Caco-2 (cell line): ENCODE data around the gene MORN1. TPM values are rescaled to one million over a fixed set of nuclear protein-coding genes. Genes with fewer than 3 reads are reported as not detected.

Experiments used
- BruUV-seq: library from RNA; stranded (reverse); fragments of 400-500 nt; replicated peaks from 2 replicates; lab custom pipeline; 2021; lab: Mats Ljungman, UMichigan
- CTCF ChIA-PET: fragments of 300-600 bp; sonication (Branson Sonifier 250); formaldehyde crosslinking; loops from one replicate; lab custom pipeline; 2022; ENCODE audit warnings: antibody characterized with exemption; lab: Charles Lee
- POLR2A ChIA-PET: fragments of 300-600 bp; sonication (Branson Sonifier 250); formaldehyde crosslinking; loops from one replicate; lab custom pipeline; 2022; ENCODE audit warnings: antibody characterized with exemption; lab: Charles Lee
- DNase-seq, 2 experiments: peaks; one replicate each; pipeline versions ENCODE4 v3.0.0 to v3.0.0-alpha.2; 2020 to 2022
- H3K27me3 ChIP-seq: replicated peaks from 2 replicates; pipeline ENCODE4 v1.6.0; 2011; ENCODE audit warnings: low read length; ENCODE audit not compliant: control insufficient read depth, insufficient read depth
- H3K36me3 ChIP-seq: 2 replicates; pipeline ENCODE4 v1.5.1; 2011; ENCODE audit warnings: low read length; ENCODE audit not compliant: control insufficient read depth, insufficient read depth
- H3K4me1 ChIP-seq: fragments of 250-450 bp; sonication (Bioruptor Pico); 2 replicates; pipeline ENCODE4 v1.5.1; 2020; ENCODE audit warnings: mild to moderate bottlenecking
- H3K4me3 ChIP-seq: 2 replicates; pipeline ENCODE4 v1.5.1; 2011; ENCODE audit warnings: low read depth, mild to moderate bottlenecking, control low read depth, low read length
- H3K9me3 ChIP-seq: fragments of 250-450 bp; sonication (Bioruptor Pico); 2 replicates; pipeline ENCODE4 v1.5.1; 2020; ENCODE audit warnings: mild to moderate bottlenecking, moderate library complexity
- H3K27ac Mint-ChIP-seq: one replicate; pipeline ENCODE4 v1.8.0; 2022; ENCODE audit warnings: mixed read lengths; ENCODE audit not compliant: unreplicated experiment
- H3K27me3 Mint-ChIP-seq: one replicate; pipeline ENCODE4 v1.8.0; 2022; ENCODE audit warnings: mixed read lengths; ENCODE audit not compliant: insufficient read depth, unreplicated experiment
- H3K36me3 Mint-ChIP-seq: one replicate; pipeline ENCODE4 v1.8.0; 2022; ENCODE audit warnings: mild to moderate bottlenecking, mixed read lengths; ENCODE audit not compliant: insufficient read depth, unreplicated experiment
- H3K4me1 Mint-ChIP-seq: one replicate; pipeline ENCODE4 v1.8.0; 2022; ENCODE audit warnings: low read depth, mixed read lengths; ENCODE audit not compliant: unreplicated experiment
- H3K4me3 Mint-ChIP-seq: one replicate; pipeline ENCODE4 v1.8.0; 2022; ENCODE audit warnings: mild to moderate bottlenecking, moderate library complexity, mixed read lengths; ENCODE audit not compliant: unreplicated experiment
- H3K9me3 Mint-ChIP-seq: one replicate; pipeline ENCODE4 v1.8.0; 2022; ENCODE audit warnings: mixed read lengths; ENCODE audit not compliant: unreplicated experiment
- intact Hi-C: fragments of 100-400 bp; cut with micrococcal nuclease; formaldehyde crosslinking; loops from one replicate; pipeline ENCODE4 v1.10.0; 2022; ENCODE audit not compliant: unreplicated experiment
- total RNA-seq: library from RNA; stranded (reverse); gene quantifications from 2 replicates; pipeline ENCODE4 v1.2.3, GENCODE V29; 2022
- TF ChIP-seq, protein P1 (sequence below), 2 experiments: fragments of 200-600 bp in 1 of 2; IDR thresholded peaks; 1 replicate in 1 of 2; 2 replicates in 1 of 2; pipeline versions ENCODE4 v1.5.1 to v1.8.0; 2011 to 2022; ENCODE audit warnings: antibody characterized with exemption in 1 of 2, control low read depth in 1 of 2, inconsistent platforms in 1 of 2, low read depth in 1 of 2, low read length in 1 of 2, mild to moderate bottlenecking in 1 of 2, moderate library complexity in 1 of 2; ENCODE audit not compliant: insufficient read depth in 1 of 2, severe bottlenecking in 1 of 2, unreplicated experiment in 1 of 2

MORN1 gene
- total RNA-seq, 1 experiment from 2014 or later, result 8.6 TPM

DNA sequence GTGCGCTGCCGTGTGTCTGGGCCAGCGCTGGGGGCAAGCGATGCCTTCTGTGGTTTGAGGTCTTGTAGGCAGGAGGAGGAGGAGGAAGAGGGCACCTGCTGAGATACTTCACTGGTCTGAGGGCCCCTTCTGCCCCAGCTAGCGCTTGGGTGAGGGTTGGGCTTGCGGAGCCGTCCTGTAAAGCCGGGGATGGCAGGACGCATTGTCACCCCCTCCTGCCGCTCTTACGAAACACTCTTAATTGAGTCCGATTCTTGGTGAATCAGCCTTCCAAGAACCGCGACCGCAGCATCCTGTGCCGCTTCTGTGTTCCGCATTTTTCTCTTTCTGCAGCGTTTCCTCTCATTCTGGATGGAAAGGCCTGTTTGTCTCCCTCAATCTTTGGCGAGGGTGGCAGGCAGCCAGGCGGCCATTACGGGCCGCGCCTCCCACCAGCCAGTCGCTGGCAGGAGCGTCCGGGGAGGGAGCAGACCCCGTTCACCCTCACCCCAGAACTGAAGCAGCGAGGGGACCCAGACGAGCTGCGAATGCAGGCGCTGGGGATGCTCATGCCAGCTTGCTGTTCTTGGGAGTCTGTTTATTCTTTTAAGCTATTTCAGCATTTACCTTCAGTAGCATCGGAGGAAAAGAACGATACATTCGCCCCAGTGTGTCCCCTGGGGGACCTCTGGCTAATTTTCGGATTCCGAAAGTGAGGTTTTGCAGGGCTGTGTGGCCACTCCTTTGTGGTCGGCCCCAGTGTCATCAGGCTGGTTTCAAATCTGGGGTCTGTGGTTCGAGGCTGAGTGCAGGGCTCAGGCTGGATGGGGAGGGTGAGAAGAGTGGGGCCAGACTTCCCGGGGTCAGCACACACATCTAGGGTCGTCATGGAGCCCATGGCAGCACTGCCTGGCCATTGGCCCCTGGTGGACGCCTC lies 100.5 kb downstream of the MORN1 start:
- no peaks in the 10 kb centered on the region for H3K9me3 ChIP-seq
- no TSS peak for BruUV-seq
- no peaks in the 10 kb centered on the region for H3K27me3 ChIP-seq
- DNase-seq, result no peak
- H3K4me1 ChIP-seq, result no peaks in the 10 kb centered on the region
- peaks cover 13% of the 10 kb centered on the region for H3K36me3 Mint-ChIP-seq
- H3K27ac Mint-ChIP-seq, result no peak overlapping the region
- TF ChIP-seq, protein P1, sequence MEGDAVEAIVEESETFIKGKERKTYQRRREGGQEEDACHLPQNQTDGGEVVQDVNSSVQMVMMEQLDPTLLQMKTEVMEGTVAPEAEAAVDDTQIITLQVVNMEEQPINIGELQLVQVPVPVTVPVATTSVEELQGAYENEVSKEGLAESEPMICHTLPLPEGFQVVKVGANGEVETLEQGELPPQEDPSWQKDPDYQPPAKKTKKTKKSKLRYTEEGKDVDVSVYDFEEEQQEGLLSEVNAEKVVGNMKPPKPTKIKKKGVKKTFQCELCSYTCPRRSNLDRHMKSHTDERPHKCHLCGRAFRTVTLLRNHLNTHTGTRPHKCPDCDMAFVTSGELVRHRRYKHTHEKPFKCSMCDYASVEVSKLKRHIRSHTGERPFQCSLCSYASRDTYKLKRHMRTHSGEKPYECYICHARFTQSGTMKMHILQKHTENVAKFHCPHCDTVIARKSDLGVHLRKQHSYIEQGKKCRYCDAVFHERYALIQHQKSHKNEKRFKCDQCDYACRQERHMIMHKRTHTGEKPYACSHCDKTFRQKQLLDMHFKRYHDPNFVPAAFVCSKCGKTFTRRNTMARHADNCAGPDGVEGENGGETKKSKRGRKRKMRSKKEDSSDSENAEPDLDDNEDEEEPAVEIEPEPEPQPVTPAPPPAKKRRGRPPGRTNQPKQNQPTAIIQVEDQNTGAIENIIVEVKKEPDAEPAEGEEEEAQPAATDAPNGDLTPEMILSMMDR (IDR thresholded peaks at IDR 0.05; ENCODE audit: insufficient read depth in 1 of 2, low read depth in 1 of 2, low read length in 1 of 2, severe bottlenecking in 1 of 2, unreplicated experiment in 1 of 2), result no peak
- no peaks in the 10 kb centered on the region for H3K27me3 Mint-ChIP-seq
- intact Hi-C loops, result no loop called here
- H3K4me3 ChIP-seq, result no peak overlapping the region
- no peak overlapping the region for H3K4me3 Mint-ChIP-seq
- no peaks in the 10 kb centered on the region for H3K9me3 Mint-ChIP-seq
- H3K4me1 Mint-ChIP-seq, result no peaks in the 10 kb centered on the region
- POLR2A ChIA-PET, result no interaction called here
- H3K36me3 ChIP-seq, result no peaks in the 10 kb centered on the region
- CTCF ChIA-PET, result no interaction called here

DNA sequence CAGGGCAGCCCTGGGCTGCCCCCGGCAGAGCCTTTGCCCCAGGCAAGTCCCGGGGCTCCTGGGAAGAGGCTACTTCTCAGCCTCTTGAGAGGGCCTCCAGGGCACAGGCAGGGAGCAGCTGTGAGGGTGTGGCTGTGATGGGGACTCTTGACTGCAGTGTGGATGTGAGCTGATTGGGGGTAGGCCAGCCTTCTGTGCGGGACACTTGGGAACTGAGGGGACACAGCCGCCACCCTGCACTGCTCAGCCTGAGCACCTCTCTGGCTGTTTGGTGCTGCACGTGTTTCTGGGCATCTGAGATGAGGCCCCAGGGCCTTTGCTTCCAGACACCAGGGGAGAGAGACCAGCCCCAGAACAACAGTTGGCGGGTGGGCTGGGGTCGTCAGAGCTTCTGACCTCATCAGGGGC lies 101.2 kb downstream of the MORN1 start:
- Mint-ChIP-seq H3K4me3 (no peak overlapping the region), H3K9me3 (no peaks in the 10 kb centered on the region), H3K36me3 (peaks cover 13% of the 10 kb centered on the region), H3K27ac (no peak overlapping the region), H3K4me1 (no peaks in the 10 kb centered on the region), H3K27me3 (no peaks in the 10 kb centered on the region)
- intact Hi-C loops, result no loop called here
- H3K9me3 ChIP-seq, result no peaks in the 10 kb centered on the region
- TF ChIP-seq, protein P1 (IDR thresholded peaks at IDR 0.05; ENCODE audit: insufficient read depth in 1 of 2, low read depth in 1 of 2, low read length in 1 of 2, severe bottlenecking in 1 of 2, unreplicated experiment in 1 of 2), result no peak
- no TSS peak for BruUV-seq
- ChIA-PET POLR2A (no interaction called here), CTCF (no interaction called here)
- DNase-seq, result no peak
- H3K4me1 ChIP-seq, result no peaks in the 10 kb centered on the region
- H3K36me3 ChIP-seq, result no peaks in the 10 kb centered on the region
- H3K27me3 ChIP-seq, result no peaks in the 10 kb centered on the region
- no peak overlapping the region for H3K4me3 ChIP-seq

DNA sequence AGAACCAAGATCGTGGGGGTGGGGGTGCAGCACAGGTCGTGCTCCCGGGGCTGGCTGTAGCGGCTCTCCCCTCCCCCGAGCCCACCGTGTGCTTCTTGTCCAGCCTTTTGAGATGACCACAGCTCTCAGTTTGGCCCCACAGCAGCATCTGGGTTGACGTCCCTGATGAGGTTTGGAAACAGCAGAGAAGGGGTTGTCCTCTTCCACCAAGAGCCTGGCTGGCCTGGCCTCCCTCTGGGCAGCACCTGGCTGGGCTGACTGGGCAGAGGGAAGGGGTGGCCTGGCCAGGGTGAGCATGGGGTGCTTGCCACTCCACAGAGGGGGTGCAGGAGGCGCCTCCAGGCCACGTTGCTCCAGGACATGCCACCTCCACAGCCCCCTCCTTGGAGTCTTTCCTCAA lies 101.7 kb downstream of the MORN1 start:
- no peaks in the 10 kb centered on the region for H3K9me3 ChIP-seq
- no peak overlapping the region for H3K4me3 Mint-ChIP-seq
- intact Hi-C loops, result no loop called here
- H3K4me3 ChIP-seq, result no peak overlapping the region
- ChIA-PET POLR2A (no interaction called here), CTCF (no interaction called here)
- no peaks in the 10 kb centered on the region for H3K27me3 ChIP-seq
- H3K27ac Mint-ChIP-seq, result no peak overlapping the region
- H3K9me3 Mint-ChIP-seq, result no peaks in the 10 kb centered on the region
- TF ChIP-seq, protein P1 (IDR thresholded peaks at IDR 0.05; ENCODE audit: insufficient read depth in 1 of 2, low read depth in 1 of 2, low read length in 1 of 2, severe bottlenecking in 1 of 2, unreplicated experiment in 1 of 2), result no peak
- H3K4me1 Mint-ChIP-seq, result no peaks in the 10 kb centered on the region
- no peak for DNase-seq
- H3K36me3 Mint-ChIP-seq, result peaks cover 16% of the 10 kb centered on the region
- BruUV-seq, result no TSS peak
- no peaks in the 10 kb centered on the region for H3K36me3 ChIP-seq
- no peaks in the 10 kb centered on the region for H3K27me3 Mint-ChIP-seq
- H3K4me1 ChIP-seq, result no peaks in the 10 kb centered on the region
